HEK293T (cell line): ENCODE results near the gene CIC.

Experiments
- ELF4 ChIP-seq: fragments of 450-650 bp; IDR thresholded peaks from 2 replicates; pipeline ENCODE4 v1.6.1; 2017; ENCODE audit warnings: antibody characterized with exemption
- FOXA1 ChIP-seq: fragments of 450-650 bp; IDR thresholded peaks from 2 replicates; pipeline ENCODE4 v1.6.1; 2016; ENCODE audit warnings: mild to moderate bottlenecking
- FOXM1 ChIP-seq: fragments of 450-650 bp; IDR thresholded peaks from 2 replicates; pipeline ENCODE4 v1.6.1; 2017; ENCODE audit warnings: mild to moderate bottlenecking, borderline replicate concordance
- HDGF ChIP-seq: fragments of 450-650 bp; IDR thresholded peaks from 2 replicates; pipeline ENCODE4 v1.6.1; 2017; ENCODE audit warnings: antibody characterized with exemption, borderline replicate concordance
- LEF1 ChIP-seq: fragments of 450-650 bp; IDR thresholded peaks from 2 replicates; pipeline ENCODE4 v1.6.1; 2017; ENCODE audit warnings: mild to moderate bottlenecking, borderline replicate concordance
- SP1 ChIP-seq: fragments of 450-650 bp; IDR thresholded peaks from 2 replicates; pipeline ENCODE4 v1.6.1; 2017
- TARDBP ChIP-seq: fragments of 450-650 bp; IDR thresholded peaks from 2 replicates; pipeline ENCODE4 v1.6.1; 2016
- ZNF384 ChIP-seq: fragments of 450-650 bp; IDR thresholded peaks from 2 replicates; pipeline ENCODE4 v1.6.1; 2016

DNA sequence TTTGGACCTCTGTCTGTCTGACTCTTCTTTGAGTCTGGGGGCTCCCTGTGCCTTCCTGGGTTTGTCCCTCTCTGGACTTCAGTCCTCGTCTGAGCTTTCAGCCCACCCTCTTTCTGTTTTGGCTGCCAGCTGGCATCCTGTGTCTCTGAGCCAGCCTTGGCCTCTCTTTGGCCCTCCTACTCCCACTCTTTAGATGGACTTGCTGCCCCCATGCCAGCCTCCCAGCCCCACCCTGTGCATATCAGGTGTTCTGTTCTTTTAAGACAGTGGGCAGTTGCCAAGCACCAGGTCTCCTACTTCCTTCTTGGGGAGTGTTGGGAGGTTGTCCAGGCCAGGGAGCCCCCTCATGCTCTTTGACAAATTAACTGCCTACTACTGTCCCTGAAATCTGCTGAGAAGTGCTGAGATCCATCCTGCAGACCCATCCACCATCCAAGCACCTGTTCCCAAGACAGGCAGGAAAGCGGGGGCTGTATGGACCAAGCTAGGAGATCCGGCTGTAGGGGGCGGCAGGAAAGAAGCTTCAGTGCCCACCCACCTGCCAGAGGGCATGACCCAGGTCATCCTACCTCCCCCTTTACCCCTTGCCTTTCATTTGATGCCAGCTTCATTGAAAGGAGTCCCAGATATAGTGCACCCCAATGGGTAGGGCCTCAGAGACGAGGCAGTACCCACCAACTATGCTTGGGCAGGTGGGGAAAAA is 9.6 kb downstream of the CIC start:
- TF ChIP-seq ELF4, result no peak
- no peak for TF ChIP-seq TARDBP
- no peak for TF ChIP-seq LEF1
- TF ChIP-seq FOXA1, result no peak
- TF ChIP-seq FOXM1, result no peak
- TF ChIP-seq HDGF, result no peak
- TF ChIP-seq ZNF384, result no peak
- no peak for TF ChIP-seq SP1
